ENCODE data around the gene OR52E8.
A peak's percentile ranks its signal among the peaks of the same experiment; 100 is the strongest.

The OR52E8 gene

DNA sequence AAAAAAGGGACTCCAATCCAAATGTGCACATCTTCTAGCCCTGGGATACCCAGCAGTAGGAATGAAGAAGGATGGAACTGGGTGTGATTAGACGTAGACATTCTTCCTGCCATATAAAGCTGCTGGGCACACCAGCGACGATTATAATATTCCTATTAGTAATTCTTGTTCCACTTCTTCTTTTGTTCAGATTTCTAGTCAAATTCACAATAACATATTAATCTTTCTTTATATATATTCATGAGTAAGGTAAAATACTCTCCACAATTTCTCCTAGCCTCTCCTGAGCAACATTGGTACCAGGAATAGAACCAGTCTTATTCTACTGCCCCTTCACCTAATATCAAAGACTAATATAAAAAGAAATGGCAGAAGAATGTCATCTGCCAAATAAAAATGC lies at the start of gene OR52E8:
TSS of gene OR52E8 (minus strand) at position 101 of the 400 bp plus-strand sequence. CDS start at position 101, 0 bp downstream.
- no peak for DNase-seq

DNA sequence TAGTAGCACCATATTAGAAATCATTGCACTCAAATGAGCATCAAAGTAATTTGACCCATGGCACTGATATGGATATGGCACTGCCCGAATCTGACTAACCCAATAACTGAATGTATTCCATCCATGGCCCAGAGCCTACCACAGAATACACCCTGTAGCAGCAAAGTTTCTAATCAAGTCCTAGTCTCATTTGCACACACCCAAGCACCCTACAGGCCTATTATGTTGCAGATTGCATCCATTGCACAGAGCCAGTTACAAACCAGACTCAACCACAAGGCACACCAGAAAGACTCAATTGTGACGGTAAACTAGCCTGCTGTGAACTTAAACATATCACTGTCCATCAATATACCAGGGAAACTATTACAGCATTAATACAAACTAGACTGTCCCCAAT lies 42.0 kb upstream of the OR52E8 start:
- no peak for DNase-seq

DNA sequence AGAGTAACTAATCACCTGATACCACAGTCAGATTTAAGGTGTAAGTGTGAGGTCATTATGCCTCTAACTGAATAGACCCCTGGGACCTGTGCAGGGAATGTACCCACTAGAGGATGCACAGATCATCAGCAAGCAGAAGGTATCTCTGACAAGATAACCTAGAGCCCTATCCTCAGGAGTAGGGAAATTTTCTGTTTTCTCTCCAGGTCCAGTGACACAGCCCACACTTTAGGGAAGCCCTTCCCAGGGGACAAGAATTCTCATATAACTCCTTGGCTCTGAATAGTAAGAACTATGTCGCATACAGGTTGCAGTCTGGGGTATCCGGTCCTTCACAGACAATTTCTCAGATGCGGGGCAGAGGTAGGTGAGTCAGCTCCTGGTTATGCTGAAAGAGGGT lies 35.4 kb upstream of the OR52E8 start, which contains the start of gene OR52E5:
TSS of gene OR52E5 (plus strand) at position 301 of the 400 bp plus-strand sequence. CDS start 7,569 bp downstream, outside the sequence.
- no peak for DNase-seq

DNA sequence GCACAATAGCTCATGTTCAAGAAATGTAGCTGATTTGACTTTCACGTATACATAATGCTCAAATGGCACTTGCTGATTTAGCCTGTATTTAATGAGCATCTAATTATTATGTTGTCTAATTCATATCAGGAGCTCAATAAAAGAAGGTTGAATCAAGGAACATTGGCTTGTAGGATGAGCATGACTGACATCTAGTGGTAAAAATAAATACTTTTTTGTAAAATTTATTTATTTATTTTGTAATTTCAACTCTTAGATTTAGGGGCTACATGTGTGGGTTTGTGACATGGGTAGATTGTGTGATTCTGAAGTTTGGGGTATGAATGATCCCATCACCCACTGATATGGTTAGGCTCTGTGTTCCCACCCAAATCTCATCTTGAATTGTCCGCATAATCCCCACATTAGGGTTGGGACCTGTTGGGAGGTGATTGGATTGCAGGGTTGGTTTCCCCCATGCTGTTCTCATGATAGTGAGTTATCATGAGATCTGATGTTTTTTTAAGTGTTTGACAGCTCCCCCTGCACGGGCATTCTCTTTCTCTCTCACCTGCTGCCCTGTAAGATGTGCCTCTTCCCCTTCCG lies 33.8 kb upstream of the OR52E8 start:
- DNase-seq, result no peak

DNA sequence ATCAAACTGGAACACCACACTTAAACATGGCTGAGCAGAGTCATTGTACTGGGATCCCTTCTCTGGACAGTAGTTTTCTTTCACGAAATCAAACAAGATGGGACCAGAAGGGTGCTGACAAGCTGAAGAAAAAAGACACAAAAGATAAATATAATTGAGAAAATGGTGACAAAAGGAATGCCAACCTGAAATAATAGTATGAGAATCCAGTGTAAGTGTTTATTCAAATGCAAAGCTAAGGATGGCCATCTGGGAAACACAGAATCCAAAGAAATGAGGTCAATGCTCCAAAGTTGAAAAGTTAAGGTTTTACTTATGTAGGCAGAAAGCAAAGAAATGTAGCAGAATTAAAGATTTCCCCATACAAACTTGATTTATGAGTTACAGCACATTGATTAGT lies 30.2 kb upstream of the OR52E8 start:
- DNase-seq, result no peak

DNA sequence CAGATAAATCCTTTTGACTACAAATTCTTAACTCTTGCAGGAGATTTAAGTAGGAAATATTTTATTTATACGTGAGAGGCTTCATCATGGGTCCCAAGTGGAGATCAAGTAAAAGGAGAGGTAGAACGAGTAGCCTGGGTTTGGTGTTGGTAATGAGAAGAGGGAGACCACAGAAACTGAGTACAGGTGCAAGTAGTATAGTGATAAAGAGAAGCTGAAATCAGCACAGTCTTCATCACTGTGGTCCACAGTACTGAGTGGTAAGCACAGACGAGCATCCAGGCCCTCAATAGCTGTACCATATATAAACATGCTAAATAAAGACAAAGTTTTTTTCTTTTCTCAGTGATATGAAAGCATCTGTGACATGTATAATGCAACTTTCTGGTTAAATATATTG lies 29.7 kb upstream of the OR52E8 start:
- DNase-seq, result no peak

DNA sequence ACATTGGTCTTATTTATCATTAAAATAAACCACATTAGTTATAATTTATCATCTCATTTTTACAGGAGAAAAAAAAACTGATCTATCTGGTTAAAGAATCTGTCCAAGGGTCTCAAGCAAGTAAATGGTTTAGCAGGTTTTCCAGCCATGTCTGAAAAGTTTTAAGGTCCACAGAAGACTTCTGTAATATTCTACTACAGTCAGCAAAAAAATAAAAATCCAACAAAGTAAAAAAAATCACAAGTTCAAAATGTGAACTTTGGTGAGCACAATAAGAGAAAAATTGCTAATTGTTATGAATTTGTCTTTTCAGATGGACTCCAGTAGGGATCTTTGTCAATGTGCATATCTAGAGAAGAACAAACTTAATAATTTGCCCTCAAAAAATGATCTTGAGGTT lies 24.3 kb upstream of the OR52E8 start:
- DNase-seq, result no peak

DNA sequence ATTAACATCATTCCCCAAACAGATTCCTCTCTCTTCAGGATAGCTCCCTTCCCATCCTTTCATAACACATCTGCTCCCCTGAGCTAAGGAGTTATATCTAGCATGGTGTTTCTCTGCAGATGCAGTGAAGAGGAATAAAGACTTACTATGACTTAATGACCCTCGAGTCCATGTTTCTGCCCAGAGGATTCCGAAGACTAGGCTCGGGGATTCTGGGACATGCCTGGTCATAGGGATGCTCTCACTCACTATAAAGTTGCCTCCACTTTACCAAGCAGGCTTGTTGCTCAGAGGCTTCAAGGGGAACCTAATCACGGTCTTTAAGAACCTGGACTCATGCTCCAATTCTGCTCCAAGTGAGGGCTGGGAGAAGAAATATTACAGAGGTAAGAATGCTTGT lies 22.8 kb upstream of the OR52E8 start, which contains the start of gene OR52E4:
TSS of gene OR52E4 (plus strand) at position 301 of the 400 bp plus-strand sequence. CDS start 3,664 bp downstream, outside the sequence.
- DNase-seq, result no peak

DNA sequence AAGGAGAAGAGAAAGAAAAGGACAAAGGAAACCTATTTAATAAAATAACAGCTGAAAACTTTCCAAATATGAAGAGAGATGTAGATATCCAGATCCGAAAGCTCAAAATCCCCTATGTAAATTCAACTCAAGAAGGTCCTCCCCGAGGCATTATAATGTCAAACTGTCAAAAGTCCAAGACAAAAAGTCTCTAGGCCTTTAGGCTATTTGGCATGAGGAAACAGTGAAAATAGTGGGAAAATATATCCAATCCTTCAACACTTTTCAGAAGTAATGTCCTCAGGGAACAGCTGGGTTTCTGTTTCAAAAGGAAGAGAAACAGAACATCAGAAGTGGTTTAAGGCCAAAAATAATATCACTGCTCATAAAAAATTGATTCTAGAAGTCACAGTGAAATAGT lies 21.1 kb upstream of the OR52E8 start:
- DNase-seq, result no peak

DNA sequence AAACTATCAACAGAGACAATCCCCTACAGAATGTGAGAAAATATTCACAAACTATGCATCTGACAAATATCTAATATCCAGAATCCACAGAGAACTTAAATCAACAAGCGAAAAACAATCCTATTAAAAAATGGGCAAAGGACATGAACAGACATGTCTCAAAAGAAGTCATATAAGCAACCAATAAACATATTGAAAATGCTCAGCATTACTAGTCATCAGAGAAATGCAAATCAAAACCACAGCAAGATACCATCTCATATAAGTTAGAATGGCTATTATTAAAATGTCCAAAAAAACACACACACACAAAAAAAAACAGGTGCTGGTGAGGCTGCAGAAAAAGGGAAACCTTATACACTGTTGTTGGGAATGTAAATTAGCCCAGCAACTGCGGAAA lies 8.3 kb upstream of the OR52E8 start:
- no peak for DNase-seq

DNA sequence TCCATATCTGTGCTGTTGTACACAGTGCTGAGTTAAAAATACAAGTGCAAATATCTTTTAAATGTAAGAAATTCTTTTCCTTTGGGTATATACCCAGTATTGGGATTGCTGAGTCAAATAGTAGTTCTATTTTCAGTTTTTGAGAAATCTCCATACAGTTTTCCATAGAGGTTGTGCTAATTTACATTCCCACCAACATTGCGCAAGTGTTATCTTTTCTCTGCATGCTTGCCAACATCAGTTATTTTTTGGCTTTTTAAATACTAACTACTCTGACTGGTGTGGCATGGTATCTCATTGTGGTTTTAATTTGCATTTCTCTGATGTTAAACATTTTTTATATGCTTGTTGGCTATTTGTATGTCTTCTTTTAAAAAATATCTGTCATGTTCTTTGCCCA lies 6.5 kb downstream of the OR52E8 start:
- no peak for DNase-seq

DNA sequence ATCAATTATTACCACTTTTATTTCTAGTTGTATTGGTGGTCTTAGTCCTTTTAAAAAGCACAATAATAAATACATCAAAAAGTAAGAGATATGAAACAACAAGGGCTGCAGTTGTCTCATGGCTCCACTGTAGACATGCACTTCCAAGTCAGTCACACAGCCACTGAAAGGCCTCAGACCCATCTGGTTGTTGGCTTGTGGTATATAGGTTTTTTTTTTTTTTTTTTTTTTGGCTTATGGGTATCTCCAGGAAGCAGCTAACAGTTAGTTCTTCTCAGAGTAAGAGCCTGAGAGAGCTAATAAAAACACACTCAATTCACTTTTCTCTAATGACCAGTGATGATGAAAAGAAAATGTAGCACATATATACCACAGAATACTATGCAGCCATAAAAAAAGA lies 9.8 kb downstream of the OR52E8 start:
- no peak for DNase-seq

DNA sequence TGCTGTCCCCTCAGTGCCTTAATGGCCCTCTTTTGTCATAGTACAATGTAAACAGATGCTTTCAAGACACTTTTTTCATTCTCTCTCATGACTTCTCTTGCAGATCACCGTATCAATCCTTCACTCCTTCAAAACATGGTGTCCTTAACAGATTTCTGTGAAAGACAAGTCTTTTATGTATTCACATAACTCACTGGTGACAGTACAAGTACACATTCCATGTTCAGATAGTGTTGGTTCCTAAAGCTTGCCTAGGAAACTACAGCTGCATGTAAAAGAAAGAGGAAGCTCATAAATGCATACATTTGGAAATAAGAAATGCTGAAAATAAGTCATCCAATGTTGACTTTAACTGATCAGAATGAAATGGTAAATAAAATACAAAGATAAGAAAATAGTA lies 10.8 kb downstream of the OR52E8 start:
- no peak for DNase-seq

DNA sequence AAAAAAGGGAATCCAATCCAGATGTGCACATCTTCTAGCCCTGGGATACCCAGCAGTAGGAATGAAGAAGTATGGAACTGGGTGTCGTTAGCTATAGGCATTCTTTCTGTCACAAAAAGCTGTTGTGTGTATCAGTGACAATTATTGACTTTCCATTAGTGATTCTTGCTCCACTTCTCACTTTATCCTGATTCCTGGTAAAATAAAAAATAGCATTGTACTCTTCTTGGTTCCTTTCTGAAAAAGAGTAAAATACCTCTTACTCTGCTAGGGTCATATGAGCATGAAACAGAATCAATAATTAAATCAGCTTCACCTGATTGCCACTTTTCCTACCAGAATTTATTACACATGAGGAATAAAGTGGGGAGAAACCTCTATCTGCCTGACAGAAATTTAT lies 15.7 kb downstream of the OR52E8 start, which contains the start of gene OR52E6:
TSS of gene OR52E6 (minus strand) at position 101 of the 400 bp plus-strand sequence. CDS start at position 101, 0 bp downstream.
- no peak for DNase-seq

DNA sequence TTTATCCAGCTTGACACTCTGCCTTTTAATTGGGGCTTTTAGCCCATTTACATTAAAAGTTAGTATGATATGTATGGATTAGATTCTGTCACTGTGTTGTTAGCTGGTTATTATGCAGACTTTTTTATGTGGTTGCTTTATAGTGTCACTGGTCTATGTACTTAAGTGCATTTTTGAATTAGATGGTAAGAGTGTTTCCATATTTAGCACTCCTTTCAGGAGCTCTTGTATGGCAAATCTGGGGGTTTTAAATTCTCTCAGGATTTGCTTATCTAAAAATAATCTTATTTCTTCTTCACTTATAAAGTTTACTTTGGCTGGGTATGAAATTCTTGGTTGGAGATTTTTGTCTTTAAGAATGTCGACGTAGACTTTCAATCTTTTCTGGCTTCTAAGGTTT lies 19.8 kb downstream of the OR52E8 start:
- no peak for DNase-seq

DNA sequence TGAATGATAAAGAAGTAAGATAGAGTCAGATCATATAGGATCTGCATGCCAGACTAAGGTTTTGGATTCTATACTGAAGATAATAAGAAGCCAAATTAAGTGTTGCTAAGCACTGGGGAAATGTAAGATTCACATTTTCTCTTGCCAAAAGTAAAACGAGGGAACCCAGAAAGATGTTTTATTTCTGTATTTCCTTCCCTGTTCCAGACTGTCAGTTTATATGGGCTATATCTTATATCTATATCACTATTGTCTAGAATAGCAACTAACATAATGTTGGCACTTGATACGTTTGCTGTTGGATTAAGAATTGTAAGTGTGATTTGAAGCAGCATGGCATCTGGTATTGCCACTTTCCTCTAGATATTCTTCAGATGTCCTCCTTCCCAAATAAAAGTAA lies 24.0 kb downstream of the OR52E8 start:
- DNase-seq, result no peak

DNA sequence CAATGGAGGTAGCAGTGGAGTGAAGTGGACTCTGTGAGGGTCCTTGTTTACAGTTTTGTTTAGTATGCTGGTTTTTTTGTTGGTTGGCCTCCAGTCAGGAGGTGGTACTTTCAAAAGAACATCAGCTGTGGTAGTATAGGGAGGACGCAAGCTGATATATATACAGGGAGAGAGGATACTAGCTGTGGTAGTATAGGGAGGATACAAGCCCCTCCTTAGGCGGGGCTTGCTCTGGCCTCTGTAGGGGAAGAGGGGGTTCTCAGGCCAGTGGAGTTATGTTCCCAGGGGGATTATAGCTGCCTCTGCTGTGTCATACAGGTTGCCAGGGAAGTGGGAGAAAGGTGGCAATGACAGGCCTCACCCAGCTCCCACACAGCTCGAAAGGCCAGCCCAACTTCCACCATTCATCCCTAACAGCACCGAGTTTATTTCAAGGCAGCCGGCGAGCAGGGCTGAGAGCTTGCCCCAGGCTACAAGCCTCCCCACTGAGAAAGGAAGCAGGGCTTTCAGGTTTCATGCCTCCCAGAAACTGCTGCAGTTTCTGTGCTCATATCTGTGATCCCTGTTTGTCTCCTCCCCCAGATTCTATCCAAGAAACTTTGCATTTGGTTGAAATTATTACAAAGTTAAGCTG lies 26.2 kb downstream of the OR52E8 start:
- DNase-seq, result no peak

DNA sequence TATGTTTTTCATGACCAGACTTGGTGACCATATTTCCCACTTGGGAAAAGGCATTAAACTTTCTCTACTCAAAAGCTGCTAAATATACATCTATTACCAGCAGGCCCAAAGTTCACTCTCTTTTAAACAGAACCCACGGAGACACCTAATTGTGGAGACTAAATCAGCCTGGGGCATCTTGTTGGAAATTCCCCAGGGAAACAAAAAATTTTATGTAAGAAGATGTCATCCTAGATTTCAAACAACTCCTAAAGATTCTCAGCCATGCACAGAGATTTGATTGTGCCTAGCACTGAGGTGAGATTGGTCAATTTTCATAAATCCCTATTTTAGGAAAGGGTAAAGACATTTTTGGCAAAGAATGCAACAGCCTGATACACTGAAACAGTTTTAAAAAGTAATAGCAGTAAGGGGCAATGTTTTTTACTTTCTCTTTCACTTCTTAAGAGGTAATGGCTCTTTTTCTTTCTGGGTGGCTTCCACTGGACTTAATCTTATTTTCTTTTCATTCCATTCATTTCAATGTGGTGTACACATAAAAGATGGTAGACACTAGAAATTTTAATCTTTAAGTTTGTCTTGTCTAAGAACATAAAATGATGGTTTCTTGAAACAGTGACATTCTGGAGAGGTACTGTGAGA lies 39.1 kb downstream of the OR52E8 start:
- no peak for DNase-seq

DNA sequence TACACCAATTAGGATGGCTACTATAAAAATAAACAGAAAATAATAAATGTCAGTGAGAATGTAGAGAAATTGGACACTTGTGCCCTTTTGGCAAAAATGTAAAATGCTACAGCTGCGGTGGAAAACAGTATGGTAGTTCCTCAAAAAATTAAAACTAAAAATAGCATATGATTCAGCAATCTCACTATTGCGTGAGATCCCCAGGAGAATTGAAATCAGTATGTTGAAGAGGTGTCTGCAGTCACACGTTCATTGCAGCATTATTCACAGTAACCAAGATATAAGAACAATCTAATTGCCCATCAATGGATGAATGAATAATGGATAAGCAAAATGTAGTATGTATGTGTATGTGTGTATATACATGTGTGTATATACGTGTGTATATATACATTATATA lies 42.0 kb downstream of the OR52E8 start:
- DNase-seq, result no peak

DNA sequence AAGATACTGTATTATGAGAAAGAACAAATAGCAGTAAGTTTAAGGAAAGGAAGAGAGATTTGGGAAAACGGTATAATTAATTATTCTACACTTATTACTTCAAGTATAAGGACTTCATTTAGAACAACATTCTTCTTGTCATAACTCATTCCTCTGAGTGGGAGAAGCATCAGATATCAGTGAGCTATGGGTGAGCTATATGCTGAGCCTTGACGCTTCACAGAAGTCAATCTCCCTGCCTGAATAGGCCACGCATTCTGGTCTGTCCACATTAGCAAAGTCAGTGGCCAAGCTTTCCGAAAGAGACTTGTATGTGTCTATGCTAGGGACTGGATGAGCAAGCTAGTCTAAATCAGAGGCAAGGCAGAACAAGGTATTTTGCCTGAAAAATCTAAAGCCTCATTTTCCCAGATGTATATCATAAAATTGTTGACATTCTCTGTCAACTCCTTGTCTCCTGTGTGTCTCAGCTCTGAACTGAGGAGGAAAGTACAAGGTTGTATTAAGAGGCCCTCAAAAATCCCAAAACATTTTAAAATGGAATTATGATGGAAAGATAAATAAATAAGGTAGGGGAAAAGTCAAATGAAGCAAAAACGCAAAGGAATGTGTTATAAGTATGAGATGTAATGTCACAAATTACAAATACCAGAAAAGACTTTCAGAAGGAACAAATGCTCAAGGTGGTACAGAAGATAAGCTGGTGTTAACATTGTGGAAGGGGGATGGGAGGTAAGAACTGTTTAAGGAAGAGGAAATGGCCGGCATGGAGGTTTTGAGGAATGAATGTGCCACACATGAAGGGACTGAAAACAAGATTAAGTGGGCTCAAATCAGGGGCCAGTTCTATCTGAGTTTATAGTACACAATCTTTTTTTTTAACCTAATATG lies 47.3 kb downstream of the OR52E8 start:
- DNase-seq, result no peak

DNA sequence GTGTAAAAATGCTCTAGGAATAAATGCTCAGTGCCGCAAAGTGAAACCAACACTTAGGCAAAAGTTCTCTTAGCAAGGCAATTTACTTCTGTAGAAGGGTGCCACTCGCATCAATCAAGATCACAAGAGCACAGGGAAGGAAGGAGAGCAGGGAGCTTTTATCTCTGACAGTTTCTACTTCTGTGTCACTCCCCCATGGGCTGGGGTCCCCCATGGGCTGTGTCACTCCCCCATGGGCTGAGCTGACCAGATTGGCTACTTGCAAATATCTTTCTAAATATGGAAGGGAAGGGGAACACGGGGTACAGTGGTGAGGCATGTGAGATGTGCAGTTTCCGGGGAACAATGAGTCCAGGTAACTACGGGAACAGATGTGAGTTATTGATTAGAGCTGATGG lies 48.4 kb downstream of the OR52E8 start:
- no peak for DNase-seq

DNA sequence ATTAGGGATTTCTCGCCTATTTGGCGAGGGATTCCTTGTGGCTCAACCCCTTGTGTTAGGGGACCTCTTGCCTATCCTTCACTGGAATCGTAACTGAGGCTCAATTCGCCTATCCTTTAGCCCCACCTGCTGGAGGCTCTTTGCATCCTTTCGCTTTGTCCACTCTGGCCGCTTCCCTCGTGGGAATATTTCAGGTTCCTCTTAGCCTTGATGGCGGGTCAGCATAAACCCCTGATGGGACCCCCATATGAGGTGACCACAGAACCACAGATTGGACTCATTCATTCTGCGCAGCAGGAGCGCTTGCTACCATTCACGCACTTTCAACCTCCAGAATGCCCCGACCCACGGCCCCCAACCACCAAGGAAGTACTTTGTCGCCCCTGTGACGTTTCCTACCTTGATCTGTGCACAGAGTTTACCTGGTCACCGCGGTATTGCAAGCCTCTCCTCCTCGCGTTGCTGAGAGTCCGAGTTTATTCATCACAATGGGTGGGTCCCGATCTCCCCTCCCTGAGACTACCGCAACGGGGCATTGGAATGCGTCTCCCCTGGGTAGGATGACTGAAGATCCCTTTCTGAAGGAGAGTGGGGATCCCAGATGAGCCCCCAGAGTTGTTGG lies 48.9 kb downstream of the OR52E8 start, which contains the start of gene OR52N2:
TSS of gene OR52N2 (plus strand) at position 425 of the 622 bp plus-strand sequence. CDS start 11,412 bp downstream, outside the sequence.
- DNase-seq, result peak; percentile 4

DNA sequence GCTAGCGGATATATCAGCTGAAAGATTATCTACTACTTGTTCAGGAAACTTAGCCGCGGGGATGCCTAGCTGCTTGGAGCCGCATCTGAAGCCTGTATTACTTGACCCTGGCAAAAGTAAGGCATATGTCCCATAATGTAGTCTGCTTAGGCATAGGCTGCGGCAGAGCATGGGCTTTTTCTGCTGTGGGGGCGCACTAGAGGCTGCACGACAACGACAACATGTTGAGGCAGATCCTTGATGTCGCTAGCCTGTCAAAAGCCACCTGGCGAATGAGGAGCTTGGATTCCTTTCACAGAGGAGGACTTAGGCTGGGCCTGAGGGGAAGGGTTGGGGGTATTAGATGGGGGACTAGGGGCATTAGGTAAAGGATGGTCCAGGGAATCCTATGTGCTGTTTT lies 49.9 kb downstream of the OR52E8 start:
- DNase-seq, result no peak

Measured in amniotic stem cell (primary cell).